Jurkat, Clone E6-1 (cell line): Measurements from ENCODE around the gene HERC4.
A peak's percentile ranks its signal among the peaks of the same experiment; 100 is the strongest.
"Not testable (repeated sequence)": the region's sequence is repeated elsewhere in the genome, so short reads cannot be mapped to it uniquely, and the experiment has no call there.

Source experiments
- DNase-seq: peaks from one replicate; pipeline ENCODE4 v3.0.0-alpha.2; 2011; ENCODE audit warnings: low read depth, low spot score
- H3K4me3 ChIP-seq: 2 replicates; pipeline ENCODE4 v1.5.1; 2011; ENCODE audit warnings: mild to moderate bottlenecking, low read length, control low read depth, moderate library complexity

The HERC4 gene

DNA sequence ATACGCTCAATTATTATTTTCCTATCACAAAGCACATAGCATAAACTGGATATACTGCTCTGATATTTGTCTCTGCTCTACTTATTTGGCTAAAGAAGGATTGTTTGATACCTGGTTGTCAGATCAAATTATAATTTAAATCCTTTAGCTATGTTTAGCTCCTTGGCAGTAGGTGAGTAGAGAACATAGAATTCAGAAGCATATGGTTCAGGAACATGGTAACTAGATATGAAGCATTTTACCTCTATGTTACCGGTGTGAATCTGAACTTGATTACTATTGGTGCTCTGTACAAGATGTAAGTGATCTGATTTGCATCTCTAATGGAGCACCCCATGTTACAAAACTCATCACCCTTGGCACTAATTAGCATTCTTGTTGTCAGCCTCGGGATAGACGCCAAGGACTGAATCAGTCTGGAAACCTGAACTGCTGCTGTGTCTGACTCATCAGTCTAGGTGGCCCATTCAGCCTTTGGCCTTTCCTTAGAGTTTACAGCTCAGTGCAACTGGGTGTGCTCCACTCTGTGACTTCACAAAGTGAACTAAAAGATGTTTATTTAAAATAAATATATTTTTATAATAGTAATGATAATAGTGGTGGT, 21.9 kb upstream of the HERC4 start:
- DNase-seq: no peak
- no peak overlapping the region for H3K4me3 ChIP-seq

DNA sequence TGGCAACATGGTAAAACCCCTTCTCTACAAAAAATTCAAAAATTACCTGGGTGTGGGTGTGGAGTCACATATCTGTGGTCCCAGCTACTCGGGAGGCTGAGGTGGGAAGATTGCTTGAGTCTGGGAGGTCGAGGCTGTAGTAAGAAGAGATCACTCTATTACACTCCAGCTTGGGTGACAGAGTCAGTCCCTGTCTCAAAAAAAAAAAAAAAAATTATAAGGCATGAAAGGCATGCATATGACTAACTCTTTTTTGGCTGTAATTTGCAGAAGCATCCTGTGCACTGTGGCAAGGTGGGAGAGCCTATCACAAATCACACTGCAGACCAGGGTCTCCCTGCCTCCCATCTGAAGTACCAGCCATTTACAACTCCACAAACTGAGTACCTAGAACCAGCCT, 20.1 kb upstream of the HERC4 start:
- DNase-seq: no peak

DNA sequence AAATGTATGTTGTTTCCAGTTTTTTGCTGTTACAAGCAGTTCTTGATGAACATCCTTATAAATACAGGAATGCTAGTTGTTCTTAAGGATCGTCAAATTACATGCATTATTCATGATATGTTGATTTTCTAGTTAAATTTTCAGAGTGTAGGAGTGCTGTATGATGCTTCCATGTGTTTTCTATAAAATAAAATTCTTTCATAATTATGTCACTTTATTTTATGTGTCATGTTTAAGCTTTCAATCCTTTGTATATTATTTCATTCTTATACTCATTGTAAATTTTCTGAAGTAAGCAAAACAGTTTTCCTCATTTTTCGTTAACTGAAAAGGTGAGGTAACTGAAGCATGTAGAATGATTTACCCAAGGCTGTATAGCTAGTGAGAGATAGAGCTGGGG, 17.4 kb upstream of the HERC4 start:
- no peak overlapping the region for H3K4me3 ChIP-seq
- DNase-seq: no peak

More for the DNA sequence above, 20.1 kb upstream of the HERC4 start:
- H3K4me3 ChIP-seq: no peak overlapping the region

DNA sequence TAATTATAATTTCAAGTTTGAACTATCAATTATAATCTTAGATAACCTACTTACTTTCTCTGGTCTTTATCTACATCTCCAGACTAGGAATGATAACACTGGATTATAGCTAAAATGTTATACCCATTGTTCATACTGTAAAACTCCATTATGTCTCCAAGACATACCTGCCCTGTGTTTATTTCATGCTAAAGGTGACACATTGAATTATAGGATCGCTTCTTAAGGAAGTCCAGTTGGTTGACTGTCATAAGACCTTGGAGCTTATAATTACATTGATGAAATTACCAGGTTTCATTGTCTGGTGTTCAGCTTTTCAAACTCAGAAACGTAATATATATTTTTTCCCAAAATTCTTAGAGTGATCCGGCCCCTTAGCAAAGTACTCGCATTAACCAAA, 15.5 kb upstream of the HERC4 start:
- no peak overlapping the region for H3K4me3 ChIP-seq
- DNase-seq: no peak

DNA sequence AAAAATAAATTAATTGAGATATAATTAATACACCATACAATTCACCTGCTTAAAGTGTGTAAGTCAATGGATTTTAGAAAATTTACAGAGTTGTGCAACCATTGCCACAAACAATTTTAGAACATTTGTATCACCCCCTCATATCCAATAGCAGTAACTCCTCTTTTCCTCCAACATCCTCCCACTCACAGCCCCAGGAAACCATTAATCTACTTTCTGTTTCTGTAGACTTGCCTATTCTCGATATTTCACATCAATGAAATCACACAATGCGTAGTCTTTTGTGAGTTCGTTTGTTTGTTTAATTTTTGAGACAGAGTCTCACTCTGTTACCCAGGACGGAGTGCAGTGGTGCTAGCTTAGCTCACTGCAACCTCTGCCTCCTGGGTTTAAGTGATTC, 13.7 kb upstream of the HERC4 start:
- no peak for DNase-seq
- no peak overlapping the region for H3K4me3 ChIP-seq

DNA sequence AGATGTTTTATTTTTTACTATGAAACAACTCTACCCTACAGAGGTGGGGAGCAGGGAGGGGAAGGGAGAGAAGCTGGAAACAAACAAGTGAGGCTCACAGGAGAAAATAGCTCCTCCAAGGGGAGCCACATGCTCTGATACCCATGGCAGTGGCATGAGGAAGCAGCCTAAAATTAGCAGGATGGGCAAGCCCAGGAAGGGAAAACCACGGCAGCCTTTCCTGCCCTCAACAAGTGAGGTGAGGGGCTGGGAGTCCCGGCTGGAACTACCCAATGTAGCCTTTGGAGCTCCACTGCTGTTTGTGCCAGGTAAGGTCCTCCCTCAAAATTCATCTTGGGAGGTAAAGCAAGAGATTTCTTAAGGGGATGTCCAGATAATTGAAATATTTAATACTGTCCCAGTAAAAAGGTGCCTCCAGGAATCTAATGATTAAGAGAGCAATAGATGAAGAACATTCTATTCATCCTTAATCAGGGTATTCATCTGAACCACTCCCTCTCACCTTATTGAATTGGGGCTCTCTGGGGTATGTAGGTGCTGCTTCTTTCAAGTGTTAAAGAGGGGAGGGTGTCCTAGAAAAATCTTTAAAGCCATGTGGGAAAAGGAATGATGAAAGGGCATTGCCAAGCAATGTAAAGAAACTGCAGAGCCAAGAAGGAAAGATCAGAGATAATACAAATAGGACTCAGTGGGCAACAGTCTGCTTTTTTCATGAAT, 12.8 kb upstream of the HERC4 start:
- H3K4me3 ChIP-seq: no peak overlapping the region
- DNase-seq: no peak

DNA sequence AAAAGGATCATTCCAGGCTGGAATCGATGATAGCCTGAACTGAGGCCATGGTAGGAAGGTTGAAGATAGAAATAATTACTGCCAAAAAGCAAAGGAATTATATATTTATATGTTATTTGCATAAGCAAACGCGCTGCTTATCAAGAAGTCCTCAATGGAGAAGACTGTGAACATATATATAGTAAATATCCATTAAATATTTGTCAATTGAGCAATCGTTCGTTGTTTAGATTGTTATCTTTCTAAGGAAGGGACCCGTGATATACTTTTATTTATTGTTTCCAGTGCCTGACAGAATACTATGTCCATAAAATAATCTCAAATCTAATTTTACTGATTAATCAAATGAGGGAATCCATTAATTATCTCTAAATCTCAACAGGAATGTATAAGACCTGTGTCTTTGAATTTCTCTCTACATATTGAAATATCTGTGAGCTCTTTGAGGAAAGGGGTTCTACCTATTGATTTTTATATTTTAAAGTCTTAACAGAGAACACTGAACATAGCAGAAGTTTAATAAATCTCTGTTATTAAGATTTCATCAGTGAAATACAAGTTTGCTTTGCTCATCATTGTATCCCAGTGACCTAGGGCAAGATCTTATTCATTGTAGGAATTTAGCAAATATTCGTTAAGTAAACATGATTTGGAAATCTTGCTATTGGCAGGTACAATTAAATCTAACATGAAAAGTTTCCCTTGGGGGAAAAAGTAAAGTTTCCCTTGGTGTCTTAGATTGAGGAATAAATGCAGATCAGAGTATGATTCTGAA, 12.0 kb upstream of the HERC4 start:
- no peak overlapping the region for H3K4me3 ChIP-seq
- DNase-seq: no peak

DNA sequence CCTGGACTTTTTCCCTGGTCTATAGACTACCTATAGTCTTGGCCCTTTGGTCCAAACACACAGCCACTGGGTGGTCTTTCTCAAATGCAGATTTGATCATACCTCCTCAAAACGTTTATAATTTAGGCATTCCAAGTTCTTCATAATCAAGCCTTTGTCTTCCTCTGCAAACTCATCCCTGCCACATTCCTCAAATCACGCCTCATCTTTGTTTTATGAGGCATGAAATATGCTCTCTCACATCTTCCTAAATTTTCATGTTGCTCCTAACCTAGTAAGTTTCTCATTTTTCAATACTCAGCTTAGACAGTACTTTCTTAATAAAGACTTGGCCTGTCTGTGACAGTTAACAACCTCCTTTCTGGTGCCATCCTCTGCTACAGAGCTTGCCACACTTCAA, 10.9 kb upstream of the HERC4 start:
- DNase-seq: no peak
- H3K4me3 ChIP-seq: no peak overlapping the region

DNA sequence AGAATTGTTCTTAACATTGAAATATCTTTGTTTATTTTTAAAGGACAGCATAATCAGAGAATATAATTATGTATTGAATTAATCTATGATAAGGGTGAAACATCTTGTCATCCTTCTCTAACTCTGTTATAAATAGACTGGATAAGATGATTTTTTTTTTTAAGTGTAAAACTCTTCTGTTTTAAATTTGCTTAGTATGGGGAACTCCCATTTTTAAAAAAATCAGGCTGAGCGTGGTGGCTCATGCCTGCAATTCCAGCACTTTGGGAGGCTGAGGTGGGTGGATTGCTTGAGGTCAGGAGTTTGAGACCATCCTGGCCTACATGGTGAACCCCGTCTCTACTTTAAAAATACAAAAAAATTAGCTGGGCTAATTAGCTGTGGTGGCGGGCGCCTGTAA, 9.4 kb upstream of the HERC4 start:
- DNase-seq: no peak
- H3K4me3 ChIP-seq: no peak overlapping the region

DNA sequence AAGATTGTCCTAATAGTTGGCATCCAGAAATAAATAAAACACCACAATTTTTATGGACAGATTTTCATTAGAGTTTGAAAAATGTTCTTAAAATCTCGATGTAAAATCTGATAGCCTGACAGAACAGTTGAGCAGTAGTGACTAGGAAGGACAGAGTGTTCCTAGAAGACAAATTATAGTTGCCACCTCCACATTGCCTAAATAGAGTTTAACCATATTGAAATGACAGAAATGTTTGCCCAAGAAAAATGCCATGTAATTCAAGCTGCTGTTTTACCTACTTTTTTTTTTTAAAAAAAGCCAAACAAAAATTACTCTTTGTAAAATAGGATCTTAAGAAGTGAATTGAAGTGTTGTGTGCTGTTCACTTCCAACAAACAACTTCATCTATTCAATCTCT, 8.9 kb upstream of the HERC4 start:
- no peak overlapping the region for H3K4me3 ChIP-seq
- DNase-seq: no peak

DNA sequence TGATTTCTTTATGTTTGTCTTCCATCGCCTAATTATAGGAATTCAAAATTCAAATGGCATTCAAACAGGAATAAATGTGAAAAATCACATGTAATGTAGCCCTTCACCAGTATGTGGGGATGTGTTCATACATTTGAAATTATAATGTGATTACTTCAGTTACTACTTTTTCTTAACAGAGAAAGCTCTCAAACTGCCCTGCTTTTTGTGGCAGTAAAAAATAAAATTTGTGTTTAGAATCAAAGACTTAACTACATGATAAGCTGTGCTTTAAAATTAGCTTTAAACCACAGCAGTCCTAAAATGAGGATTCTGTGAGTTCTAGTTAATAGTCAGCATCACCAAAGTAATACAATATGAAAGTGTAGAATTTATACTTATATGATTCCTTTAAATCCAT, 7.8 kb upstream of the HERC4 start:
- H3K4me3 ChIP-seq: no peak overlapping the region
- no peak for DNase-seq

DNA sequence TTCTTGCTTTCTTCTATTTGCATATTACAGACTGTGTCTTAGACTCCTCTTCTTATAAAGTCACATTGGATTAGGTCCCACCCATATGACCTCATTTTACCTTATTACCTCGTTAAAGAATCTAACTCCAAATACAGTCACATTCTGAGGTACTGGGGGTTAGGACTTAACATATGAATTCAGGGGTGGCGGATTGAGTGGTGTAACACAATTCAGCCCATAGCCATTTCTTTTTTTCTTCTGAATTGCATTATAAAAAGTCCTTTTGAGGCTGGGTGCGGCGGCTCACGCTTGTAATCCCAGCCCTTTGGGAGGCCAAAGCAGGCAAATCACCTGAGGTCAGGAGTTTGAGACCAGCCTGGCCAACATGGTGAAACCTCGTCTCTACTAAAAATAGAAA, 6.8 kb upstream of the HERC4 start:
- no peak for DNase-seq
- H3K4me3 ChIP-seq: no peak overlapping the region

DNA sequence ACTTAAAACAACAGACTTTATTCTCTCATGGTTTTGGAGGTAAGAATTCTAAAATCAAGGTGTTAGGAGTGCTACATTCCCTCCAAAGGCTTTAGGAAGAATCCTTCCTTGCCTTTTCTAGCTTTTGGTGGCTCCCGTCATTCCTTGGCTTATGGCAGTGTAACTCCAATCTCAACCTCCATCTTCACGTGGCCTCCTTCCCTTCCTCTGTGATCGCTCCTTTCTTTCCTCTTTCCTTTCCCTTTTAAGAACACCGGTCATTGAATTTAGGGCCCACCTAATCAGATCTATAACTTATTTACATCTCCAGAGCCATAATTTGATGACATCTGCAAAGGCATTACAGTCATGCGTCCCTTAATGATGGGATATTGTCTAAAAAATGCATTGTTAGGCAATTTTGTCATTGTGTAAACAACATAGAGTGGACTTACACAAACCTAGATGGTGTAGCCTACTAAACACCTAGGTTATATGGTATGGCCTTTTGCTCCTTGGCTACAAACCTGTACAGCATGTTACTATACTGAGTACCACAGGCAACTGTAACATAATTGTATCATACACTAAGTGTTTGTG, 5.9 kb upstream of the HERC4 start:
- no peak for DNase-seq
- no peak overlapping the region for H3K4me3 ChIP-seq

DNA sequence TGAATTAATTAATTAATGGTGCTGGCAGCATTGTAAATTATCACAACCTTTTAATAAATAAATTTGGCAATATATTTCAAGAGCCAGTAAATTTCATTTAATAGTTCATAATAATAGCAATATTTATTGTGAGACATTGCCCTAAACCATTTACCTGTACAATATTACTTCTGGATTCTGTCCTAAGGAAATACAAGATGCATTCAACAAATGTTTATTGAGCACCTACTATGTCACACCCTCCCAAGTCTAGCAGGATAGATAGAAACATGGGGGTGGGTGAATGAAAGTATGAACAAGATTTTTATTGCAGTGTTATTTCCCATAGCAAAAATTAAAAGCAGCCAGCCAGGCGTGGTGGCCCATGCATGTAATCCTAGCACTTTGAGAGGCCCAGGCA, 4.4 kb upstream of the HERC4 start:
- no peak overlapping the region for H3K4me3 ChIP-seq
- DNase-seq: no peak

DNA sequence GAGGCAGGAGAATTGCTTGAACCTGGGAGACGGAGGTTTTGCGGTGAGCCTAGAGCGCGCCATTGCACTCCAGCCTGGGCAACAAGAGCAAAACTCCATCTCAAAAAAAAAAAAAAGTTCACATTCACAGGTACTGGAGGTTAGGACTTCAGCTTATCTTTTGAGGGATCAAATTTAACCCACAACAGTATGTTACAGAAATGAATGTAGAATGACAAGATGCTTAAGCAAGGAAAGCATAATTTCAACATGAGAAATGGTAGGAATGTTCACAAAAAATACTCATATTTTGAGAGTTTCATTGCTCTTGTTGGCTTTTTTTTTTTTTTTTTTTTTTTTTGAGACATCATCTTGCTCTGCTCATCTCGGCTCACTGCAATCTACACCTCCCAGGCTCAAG, 1.9 kb upstream of the HERC4 start:
- no peak overlapping the region for H3K4me3 ChIP-seq
- no peak for DNase-seq

DNA sequence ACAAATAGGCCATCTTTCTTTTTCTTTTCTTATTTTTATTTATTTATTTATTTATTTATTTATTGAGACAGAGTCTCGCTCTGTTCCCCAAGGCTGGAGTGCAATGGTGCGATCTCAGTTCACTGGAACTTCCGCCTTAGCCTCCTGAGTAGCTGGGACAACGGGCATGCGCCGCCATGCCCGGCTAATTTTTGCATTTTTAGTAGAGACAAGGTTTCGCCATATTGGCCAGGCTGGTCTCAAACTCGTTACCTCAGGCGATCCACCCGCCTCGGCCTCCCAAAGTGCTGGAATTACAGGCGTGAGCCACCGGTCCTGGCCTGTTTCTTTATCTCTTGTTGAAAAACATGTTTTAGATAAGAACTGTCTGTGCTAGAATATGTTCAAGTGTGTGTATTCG, 998 bp upstream of the HERC4 start:
- not testable (repeated sequence) for DNase-seq

DNA sequence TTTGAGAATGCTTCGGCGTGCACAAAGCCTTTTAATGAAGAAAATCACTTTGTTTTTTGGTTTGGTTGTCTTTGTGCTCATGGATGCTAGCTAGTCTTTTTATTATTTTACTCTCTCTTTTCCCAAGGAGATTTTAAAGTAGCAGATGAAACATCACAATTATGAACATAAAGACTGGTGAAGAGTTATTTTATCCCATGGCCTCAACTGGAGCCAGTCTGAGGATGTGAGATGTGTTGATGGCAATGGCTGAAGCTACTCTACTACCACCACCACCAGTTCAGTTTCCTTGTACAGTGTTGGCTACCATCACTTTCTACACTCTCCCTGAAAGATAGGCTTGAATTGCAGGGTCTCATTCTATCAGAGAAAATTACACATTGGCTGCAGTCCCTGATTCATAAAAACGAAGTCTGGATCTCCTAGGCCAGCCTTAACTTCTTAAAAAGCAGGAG, 494 bp upstream of the HERC4 start:
- DNase-seq: no peak
- peak overlapping the region; percentile 22 for H3K4me3 ChIP-seq

More for the DNA sequence above, 998 bp upstream of the HERC4 start:
- H3K4me3 ChIP-seq: not testable (repeated sequence)

DNA sequence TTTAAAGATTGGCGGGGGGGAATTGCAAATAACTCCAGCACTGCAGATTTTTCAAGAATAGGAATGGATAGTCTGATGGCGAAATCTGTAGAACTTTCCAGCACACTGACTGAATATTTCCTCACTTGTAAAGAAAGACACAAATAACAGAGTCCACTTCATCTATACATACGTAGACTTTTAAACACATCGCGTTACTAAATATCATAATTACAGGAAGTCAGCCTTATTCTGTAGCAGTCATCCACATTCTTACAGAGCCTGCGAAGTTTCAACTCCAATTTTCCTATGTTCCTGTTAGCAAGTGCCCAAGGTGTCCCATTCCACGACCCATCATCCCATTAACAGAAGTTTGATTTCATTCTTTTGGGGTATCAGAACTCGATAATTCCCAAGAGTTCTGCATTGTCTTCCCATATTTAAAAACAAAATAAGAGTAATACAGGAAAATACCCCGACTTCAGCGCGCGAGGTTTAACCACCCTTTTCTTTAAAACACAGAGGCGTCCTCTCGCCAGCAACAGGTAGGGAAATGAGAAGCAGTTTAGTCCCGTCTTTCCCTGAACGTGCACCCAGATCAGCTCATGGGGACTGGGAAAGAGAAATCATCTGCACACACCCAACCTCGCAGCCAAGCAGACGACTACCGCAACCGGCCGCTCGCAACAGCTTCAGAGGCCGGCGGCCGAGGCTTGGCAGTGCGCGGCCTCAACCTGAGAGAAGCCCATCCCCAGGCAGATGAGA, 880 bp downstream of the HERC4 start:
- peak overlapping the region; percentile 85 for H3K4me3 ChIP-seq
- DNase-seq: no peak

DNA sequence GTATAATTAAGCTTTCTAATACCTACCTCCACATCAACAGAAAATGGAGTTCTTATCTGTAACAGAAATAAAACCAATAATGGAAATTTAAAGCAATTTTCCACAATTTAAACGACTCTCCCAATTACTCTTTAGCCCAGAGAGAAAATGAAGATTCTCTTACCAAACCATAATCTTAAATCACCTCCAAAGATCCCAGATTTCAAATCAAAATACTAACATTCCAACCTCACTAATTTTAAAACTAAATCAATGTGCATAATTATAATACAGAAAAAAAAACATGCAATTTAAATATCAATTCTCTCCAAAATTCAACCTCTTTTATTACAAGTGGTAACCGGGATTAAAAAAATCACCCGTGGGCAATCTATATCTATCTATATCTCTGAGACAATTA, 1.5 kb downstream of the HERC4 start:
- peak overlapping the region; percentile 85 for H3K4me3 ChIP-seq

More for the DNA sequence above, 1.5 kb downstream of the HERC4 start:
- no peak for DNase-seq
